MCF 10A (cell line): ENCODE data around the gene SHCBP1. TPM values are rescaled to one million over a fixed set of nuclear protein-coding genes. Genes with fewer than 3 reads are reported as not detected.

Experiments
- BruUV-seq: library from RNA; stranded (reverse); fragments of 400-500 nt; replicated peaks from 2 replicates; lab custom pipeline; 2021; lab: Mats Ljungman, UMichigan
- CTCF ChIA-PET: fragments of 300-600 bp; sonication (Branson Sonifier 250); formaldehyde crosslinking; extraction: SDS; loops from one replicate; lab custom pipeline; 2021; ENCODE audit warnings: antibody characterized with exemption, inconsistent platforms; lab: Yijun Ruan, JAX
- POLR2A ChIA-PET: fragments of 300-600, 350-650 bp; sonication (Branson Sonifier 250); formaldehyde crosslinking; extraction: SDS; loops from one replicate; lab custom pipeline; 2020; ENCODE audit warnings: antibody characterized with exemption, inconsistent platforms; lab: Yijun Ruan, JAX
- DNase-seq: peaks from one replicate; pipeline ENCODE4 v3.0.0-alpha.2; 2018; ENCODE audit not compliant: unreplicated experiment
- H3K27ac Mint-ChIP-seq: one replicate; pipeline ENCODE4 v1.8.0; 2022; ENCODE audit warnings: mild to moderate bottlenecking, low read depth, mixed read lengths; ENCODE audit not compliant: unreplicated experiment
- H3K27me3 Mint-ChIP-seq: one replicate; pipeline ENCODE4 v1.8.0; 2022; ENCODE audit warnings: mixed read lengths; ENCODE audit not compliant: insufficient read depth, unreplicated experiment
- H3K36me3 Mint-ChIP-seq: one replicate; pipeline ENCODE4 v1.8.0; 2022; ENCODE audit warnings: mild to moderate bottlenecking, moderate library complexity, mixed read lengths; ENCODE audit not compliant: insufficient read depth, unreplicated experiment
- H3K4me1 Mint-ChIP-seq: one replicate; pipeline ENCODE4 v1.8.0; 2022; ENCODE audit warnings: mixed read lengths; ENCODE audit not compliant: insufficient read depth, unreplicated experiment
- H3K4me3 Mint-ChIP-seq: one replicate; pipeline ENCODE4 v1.8.0; 2022; ENCODE audit warnings: mild to moderate bottlenecking, moderate library complexity, mixed read lengths; ENCODE audit not compliant: unreplicated experiment
- H3K9me3 Mint-ChIP-seq: one replicate; pipeline ENCODE4 v1.8.0; 2022; ENCODE audit warnings: mixed read lengths; ENCODE audit not compliant: unreplicated experiment
- CTCF ChIP-seq: fragments of 200-600 bp; IDR thresholded peaks from one replicate; pipeline ENCODE4 v1.8.0; 2022; ENCODE audit warnings: antibody characterized with exemption, mild to moderate bottlenecking; ENCODE audit not compliant: unreplicated experiment
- intact Hi-C: fragments of 100-400 bp; cut with micrococcal nuclease; formaldehyde crosslinking; loops from 2 replicates; pipeline ENCODE4 v1.14.1; 2022
- total RNA-seq: library from RNA; stranded (reverse); gene quantifications from 2 replicates; pipeline ENCODE4 v1.2.3, GENCODE V29; 2022

SHCBP1 gene
- total RNA-seq, 1 experiment from 2014 or later, result 21.4 TPM

- CTCF ChIA-PET, result interaction anchor here (0.7 to 2.3 kb wide), 3 partner anchors 9 to 20 kb away, joined by 3 to 9 read pairs (median 7); no protein-coding TSS in a partner anchor
- no peak overlapping the region for H3K27ac Mint-ChIP-seq
- no peak for DNase-seq
- TF ChIP-seq CTCF, result no peak
- peaks cover 4% of the 10 kb centered on the region for H3K36me3 Mint-ChIP-seq
- H3K9me3 Mint-ChIP-seq, result peaks cover 7% of the 10 kb centered on the region
- BruUV-seq, result no TSS peak
- H3K27me3 Mint-ChIP-seq, result peaks cover 31% of the 10 kb centered on the region
- no peak overlapping the region for H3K4me3 Mint-ChIP-seq
- H3K4me1 Mint-ChIP-seq, result no peaks in the 10 kb centered on the region
- intact Hi-C loops, result no loop called here
- POLR2A ChIA-PET, result no interaction called here
Measured at GRCh38 chr16:46638947-46639925, 18.1 kb upstream of the SHCBP1 start.

GRCh38 chr16:46632778-46633733, 11.9 kb upstream of the SHCBP1 start:
- Mint-ChIP-seq H3K9me3 (no peaks in the 10 kb centered on the region), H3K27me3 (peaks cover 33% of the 10 kb centered on the region), H3K4me1 (peaks cover 11% of the 10 kb centered on the region), H3K27ac (no peak overlapping the region), H3K36me3 (peaks cover 4% of the 10 kb centered on the region), H3K4me3 (no peak overlapping the region)
- DNase-seq, result no peak
- BruUV-seq, result no TSS peak
- intact Hi-C loops, result no loop called here
- CTCF ChIA-PET, result interaction anchor here (0.5 to 0.8 kb wide), 4 partner anchors 11 to 1989 kb away, joined by 3 read pairs; no protein-coding TSS in a partner anchor
- TF ChIP-seq CTCF, result no peak
- POLR2A ChIA-PET, result no interaction called here

GRCh38 chr16:46629331-46630219, 8.4 kb upstream of the SHCBP1 start:
- peaks cover 6% of the 10 kb centered on the region for H3K27me3 Mint-ChIP-seq
- peak; percentile 50 for TF ChIP-seq CTCF
- no peaks in the 10 kb centered on the region for H3K9me3 Mint-ChIP-seq
- intact Hi-C loops, result loop anchor here (2.0 kb wide), 1 partner anchor 59 kb away; the partner anchor contains the start of genes ORC6 and VPS35
- H3K4me1 Mint-ChIP-seq, result peaks cover 11% of the 10 kb centered on the region
- ChIA-PET POLR2A (interaction anchor here (1.1 kb wide), 1 partner anchor 29 kb away, joined by 3 read pairs; no protein-coding TSS in a partner anchor), CTCF (interaction anchor here (0.6 to 2.4 kb wide), 32 partner anchors 9 to 1546 kb away, joined by 3 to 19 read pairs (median 4); partner anchors contain the start of genes NETO2, ORC6 and SHCBP1)
- H3K36me3 Mint-ChIP-seq, result peaks cover 4% of the 10 kb centered on the region
- DNase-seq, result peak; percentile 68
- H3K4me3 Mint-ChIP-seq, result peak overlapping the region; percentile 22
- H3K27ac Mint-ChIP-seq, result peak overlapping the region; percentile 61
- BruUV-seq, result no TSS peak
